Activated CD8-positive, alpha-beta memory T cell treated with anti-CD3 and anti-CD28 coated beads for 1 hour (primary cell): Measurements from ENCODE around the gene TTC7B.

Source experiments
- DNase-seq, 2 donors: peaks; one replicate each; pipeline ENCODE4 v3.0.0-alpha.2; 2020; ENCODE audit warnings: low read depth in 1 of 2; ENCODE audit errors: extremely low read depth in 1 of 2

TTC7B gene

DNA sequence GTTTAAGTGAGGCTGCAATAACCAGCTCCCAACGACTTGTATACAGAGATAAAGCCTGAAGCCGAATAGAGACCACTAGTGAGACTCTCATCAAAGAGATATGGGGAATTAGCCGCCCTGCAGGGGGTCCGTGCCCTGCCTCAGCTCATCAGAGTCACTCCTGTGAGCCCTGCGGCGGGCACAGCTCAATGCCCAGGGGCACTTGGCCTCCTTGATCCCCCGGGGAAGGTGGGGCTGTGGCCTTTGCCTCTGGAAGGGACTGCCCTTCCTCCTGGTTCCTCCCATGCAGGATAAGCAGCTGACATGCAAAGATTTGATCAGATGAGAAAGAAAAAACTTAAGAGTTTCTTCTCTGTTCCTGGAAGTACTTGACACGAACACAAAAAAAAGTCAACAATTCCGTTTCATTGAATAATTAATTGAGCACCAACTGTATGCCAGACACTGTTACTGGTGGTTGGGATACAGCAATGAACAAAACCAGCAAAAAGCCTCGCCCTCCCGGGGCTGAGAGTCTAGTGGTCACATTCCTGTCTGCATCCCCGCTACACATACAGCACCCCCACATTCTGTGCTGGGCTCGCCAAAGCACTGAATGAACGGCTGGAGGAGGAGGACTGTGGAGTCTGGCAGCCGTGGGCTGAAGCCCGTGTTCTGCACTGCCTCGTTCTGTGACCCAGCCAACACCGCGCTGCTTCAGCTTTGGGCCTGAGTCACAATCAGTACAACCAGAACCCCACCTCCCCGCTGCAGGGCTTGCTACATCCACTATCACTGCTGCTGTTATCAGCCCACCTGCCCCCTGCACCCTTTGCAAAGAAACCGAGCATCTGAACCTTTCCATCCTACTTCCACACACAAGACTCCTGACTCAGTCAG lies 10.3 kb downstream of the TTC7B start:
- no peak for DNase-seq

DNA sequence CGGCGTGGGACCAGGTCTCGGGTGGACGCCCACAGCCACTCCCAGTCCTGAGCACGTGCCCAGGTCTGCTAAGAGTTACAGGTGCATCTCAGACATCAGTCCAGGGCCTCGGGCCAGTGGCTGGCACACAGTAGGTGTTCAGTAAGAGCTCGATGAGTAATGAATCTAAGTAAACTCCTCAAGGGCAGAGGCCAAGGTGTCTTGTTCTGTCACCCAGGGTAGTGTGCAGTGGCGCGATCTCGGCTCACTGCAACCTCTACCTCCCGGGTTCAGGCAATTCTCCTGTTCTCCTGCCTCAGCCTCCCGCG lies 11.2 kb downstream of the TTC7B start:
- DNase-seq, result no peak

DNA sequence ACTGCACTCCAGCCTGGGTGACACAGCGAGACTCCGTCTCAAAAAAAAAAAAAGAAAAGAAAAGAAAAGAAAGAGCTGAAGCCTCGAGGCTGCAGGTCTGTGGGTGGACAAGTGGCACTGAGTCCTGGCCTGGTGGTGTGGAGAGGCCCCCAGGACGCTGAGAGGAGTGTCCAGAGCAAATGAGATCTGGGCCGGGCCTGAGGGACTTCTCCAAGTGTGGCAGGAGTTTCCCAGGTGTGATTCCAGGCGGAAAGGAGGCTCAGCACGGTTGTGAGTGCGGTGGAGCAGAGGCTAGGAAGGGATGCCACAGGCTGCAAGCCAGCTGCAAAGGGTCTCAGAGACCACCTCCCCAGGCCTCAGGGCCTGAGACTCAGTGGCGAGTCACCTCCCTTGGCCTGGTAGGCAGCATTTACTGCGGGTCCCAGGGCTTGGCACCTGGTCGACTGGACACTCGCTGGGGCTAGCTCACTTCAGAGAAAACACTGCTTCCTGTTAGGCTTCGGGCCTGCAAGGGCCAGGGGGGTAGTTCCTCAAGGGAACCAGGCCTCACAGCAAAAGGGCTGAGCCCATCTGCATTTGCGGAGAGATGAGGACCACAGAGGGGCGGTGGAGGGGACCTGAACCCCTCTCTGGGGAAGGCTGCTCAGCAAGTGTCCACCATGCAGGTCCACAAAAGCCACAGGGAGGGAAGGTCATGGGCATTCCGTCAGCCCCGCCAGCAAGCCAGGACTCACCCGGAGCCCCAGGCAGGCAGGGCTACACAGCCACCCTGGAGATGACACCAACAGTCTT lies 11.7 kb downstream of the TTC7B start:
- DNase-seq, result no peak

- DNase-seq, result no peak
Measured at GRCh38 chr14:90803249-90803648, 13.0 kb downstream of the TTC7B start.

GRCh38 chr14:90799420-90799819 lies 16.8 kb downstream of the TTC7B start:
- DNase-seq, result no peak

GRCh38 chr14:90797919-90798318 lies 18.3 kb downstream of the TTC7B start:
- DNase-seq, result no peak

GRCh38 chr14:90797451-90797850 lies 18.8 kb downstream of the TTC7B start:
- no peak for DNase-seq

- DNase-seq, result no peak
Measured at GRCh38 chr14:90796329-90796728, 19.9 kb downstream of the TTC7B start.

GRCh38 chr14:90795744-90796143 lies 20.5 kb downstream of the TTC7B start:
- no peak for DNase-seq

DNA sequence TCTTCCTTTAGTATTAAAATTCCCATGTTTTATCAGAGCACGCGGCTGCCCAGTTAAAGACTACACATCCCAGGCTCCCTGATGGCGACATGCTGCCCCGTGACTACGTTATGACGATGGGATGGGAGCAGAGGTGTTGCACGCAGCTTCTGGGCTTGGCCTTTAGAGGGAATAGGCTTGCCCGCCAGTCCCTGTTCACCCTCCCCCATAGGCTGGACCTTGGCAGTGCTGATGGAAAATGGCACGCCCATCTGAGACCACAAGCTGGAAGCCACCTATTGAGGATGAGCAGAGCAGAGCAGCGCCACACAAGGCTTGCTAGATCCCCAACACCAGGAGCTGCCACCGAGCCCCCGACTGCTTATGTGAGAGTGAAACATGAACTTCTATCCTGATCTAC lies 24.7 kb downstream of the TTC7B start:
- no peak for DNase-seq

- DNase-seq, result no peak
Measured at GRCh38 chr14:90788031-90788430, 28.2 kb downstream of the TTC7B start.

GRCh38 chr14:90785876-90786450 lies 30.3 kb downstream of the TTC7B start:
- DNase-seq, result no peak

DNA sequence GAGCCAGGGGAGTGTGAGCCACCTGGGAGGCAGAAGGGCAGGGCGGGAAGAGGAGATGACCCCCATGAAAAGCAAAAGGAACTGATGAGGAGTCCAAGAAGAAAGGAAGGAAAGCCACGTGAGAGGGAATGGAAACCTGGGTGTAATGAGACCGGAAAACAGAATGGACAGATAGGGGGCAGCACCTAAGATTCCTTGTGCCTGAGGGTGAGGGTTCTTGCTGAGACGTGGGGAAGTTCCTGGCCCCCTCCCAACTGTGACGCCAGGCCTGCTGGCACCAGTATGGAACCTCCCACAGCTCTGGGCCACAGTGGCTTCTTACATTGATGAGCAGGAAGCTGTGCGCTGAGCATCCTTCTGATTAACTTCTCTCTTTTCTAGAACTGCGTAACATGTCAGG lies 30.8 kb downstream of the TTC7B start:
- no peak for DNase-seq

DNA sequence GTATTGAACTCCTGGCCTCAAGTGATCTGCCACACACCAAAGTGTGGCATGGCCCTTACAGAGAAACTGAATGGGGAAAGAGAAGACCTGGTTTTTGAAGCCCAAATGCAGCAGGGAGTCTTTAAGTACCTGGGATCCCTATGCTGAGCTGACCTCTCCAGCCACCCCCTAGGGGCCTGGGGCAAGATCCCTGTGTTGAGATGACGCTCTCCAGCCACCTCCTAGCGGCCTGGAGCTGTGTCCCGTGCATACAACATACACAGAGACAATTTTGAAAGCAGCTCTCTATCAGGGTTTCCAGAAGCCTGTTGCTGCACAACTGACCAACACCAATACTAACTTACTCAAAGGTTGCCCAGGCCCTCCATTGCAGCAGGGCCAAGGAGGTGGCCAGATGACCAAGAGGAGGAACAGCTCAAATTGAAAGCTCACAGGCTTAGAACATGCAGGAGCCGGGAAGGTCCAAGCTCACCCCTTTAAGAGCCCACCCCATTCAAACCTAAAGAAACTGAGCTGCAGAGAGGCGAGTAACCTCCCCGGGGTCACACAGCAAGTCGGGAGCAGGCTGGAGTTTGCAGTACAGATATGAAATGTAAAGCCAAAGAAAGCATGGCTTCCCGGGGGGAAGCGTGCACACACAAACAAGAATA lies 31.5 kb downstream of the TTC7B start:
- DNase-seq, result no peak

GRCh38 chr14:90783344-90783743 lies 32.9 kb downstream of the TTC7B start:
- DNase-seq, result no peak

- no peak for DNase-seq
Measured at GRCh38 chr14:90782892-90783291, 33.3 kb downstream of the TTC7B start.

DNA sequence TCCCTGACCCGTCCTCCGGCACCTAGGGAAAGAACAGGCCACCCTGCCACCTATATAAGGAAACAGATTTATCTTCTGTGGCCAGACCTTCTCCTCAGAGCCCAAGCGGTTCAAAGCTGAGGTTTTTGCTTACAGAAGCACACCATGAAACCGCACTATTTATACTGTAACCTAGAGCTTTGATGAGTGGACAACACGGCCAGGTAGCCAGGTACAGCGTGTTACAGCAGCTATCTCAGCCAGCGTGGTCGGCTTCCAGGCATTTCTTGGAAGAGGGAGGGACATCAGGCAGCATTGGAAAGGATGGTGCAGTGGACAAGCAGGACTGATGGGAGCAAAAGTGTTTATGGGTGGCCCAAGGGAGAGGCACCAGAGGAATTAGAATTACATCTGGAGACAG lies 34.4 kb downstream of the TTC7B start:
- DNase-seq, result no peak

DNA sequence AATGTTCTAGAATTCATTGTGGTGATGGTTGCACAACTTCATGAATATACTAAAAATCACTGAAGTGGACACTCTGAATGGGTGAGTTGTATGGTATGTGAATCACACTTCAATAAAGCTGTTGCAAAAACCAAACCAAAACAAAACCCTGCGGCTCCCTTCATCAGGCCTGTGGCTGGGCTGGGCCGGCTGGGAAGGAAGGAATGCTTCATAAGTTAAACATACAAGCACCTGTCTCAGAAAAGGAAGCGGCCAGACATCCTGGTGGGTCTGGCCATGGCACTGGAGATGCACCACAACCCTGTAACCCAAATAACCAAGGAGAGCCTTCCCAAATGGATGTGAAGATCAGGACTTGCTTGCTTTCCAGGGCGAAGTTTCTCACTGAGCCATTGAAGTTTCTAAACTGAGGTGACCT lies 34.9 kb downstream of the TTC7B start:
- no peak for DNase-seq

- no peak for DNase-seq
Measured at GRCh38 chr14:90780519-90780918, 35.7 kb downstream of the TTC7B start.

- no peak for DNase-seq
Measured at GRCh38 chr14:90778571-90779255, 37.5 kb downstream of the TTC7B start.
